ENCODE measurements around the gene GPATCH8.
"Not testable (repeated sequence)": the region's sequence is repeated elsewhere in the genome, so short reads cannot be mapped to it uniquely, and the experiment has no call there.

GPATCH8 gene

GRCh38 chr17:44539673-44540072, 36.5 kb upstream of the GPATCH8 start:
- no peak for DNase-seq (ENCODE audit: low spot score)
- in situ Hi-C loops (cut with MboI; ENCODE audit: low sequenced_read_pairs, unreplicated experiment): no loop called here
- no peak for TF ChIP-seq CTCF (IDR thresholded peaks at IDR 0.05; ENCODE audit: borderline replicate concordance, control extremely low read depth, extremely low read depth, insufficient read depth, missing control alignments)

- in situ Hi-C loops (cut with MboI; ENCODE audit: low sequenced_read_pairs, unreplicated experiment); DNase-seq (ENCODE audit: low spot score): not testable (repeated sequence)
Measured at GRCh38 chr17:44537922-44538321, 34.7 kb upstream of the GPATCH8 start.

GRCh38 chr17:44536090-44536953, 33.1 kb upstream of the GPATCH8 start:
- in situ Hi-C loops (cut with MboI; ENCODE audit: low sequenced_read_pairs, unreplicated experiment): no loop called here
- no peak for TF ChIP-seq CTCF (IDR thresholded peaks at IDR 0.05; ENCODE audit: borderline replicate concordance, control extremely low read depth, extremely low read depth, insufficient read depth, missing control alignments)
- no peak for DNase-seq (ENCODE audit: low spot score)

- TF ChIP-seq CTCF (IDR thresholded peaks at IDR 0.05; ENCODE audit: borderline replicate concordance, control extremely low read depth, extremely low read depth, insufficient read depth, missing control alignments): peak; percentile 97
- DNase-seq (ENCODE audit: low spot score): peak; percentile 93
- in situ Hi-C loops (cut with MboI; ENCODE audit: low sequenced_read_pairs, unreplicated experiment): no loop called here
Measured at GRCh38 chr17:44533533-44534246, 30.5 kb upstream of the GPATCH8 start.

- TF ChIP-seq CTCF (IDR thresholded peaks at IDR 0.05; ENCODE audit: borderline replicate concordance, control extremely low read depth, extremely low read depth, insufficient read depth, missing control alignments): no peak
- no peak for DNase-seq (ENCODE audit: low spot score)
- in situ Hi-C loops (cut with MboI; ENCODE audit: low sequenced_read_pairs, unreplicated experiment): no loop called here
Measured at GRCh38 chr17:44530896-44531418, 27.8 kb upstream of the GPATCH8 start.

- in situ Hi-C loops (cut with MboI; ENCODE audit: low sequenced_read_pairs, unreplicated experiment): no loop called here
- DNase-seq (ENCODE audit: low spot score): no peak
- TF ChIP-seq CTCF (IDR thresholded peaks at IDR 0.05; ENCODE audit: borderline replicate concordance, control extremely low read depth, extremely low read depth, insufficient read depth, missing control alignments): no peak
Measured at GRCh38 chr17:44529864-44530263, 26.7 kb upstream of the GPATCH8 start.

- in situ Hi-C loops (cut with MboI; ENCODE audit: low sequenced_read_pairs, unreplicated experiment): no loop called here
- DNase-seq (ENCODE audit: low spot score): no peak
- TF ChIP-seq CTCF (IDR thresholded peaks at IDR 0.05; ENCODE audit: borderline replicate concordance, control extremely low read depth, extremely low read depth, insufficient read depth, missing control alignments): no peak
Measured at GRCh38 chr17:44527954-44528353, 24.7 kb upstream of the GPATCH8 start.
